Fibroblast of skin of left quadriceps (primary cell): Measurements from ENCODE around the gene LIX1.
A peak's percentile ranks its signal among the peaks of the same experiment; 100 is the strongest.

Experiments used
- DNase-seq, 2 experiments: peaks; one replicate each; pipeline ENCODE4 v3.0.0-alpha.2; 2013; ENCODE audit warnings: low read depth in 2 of 2

LIX1 gene

GRCh38 chr5:97074859-97075489 is 67.4 kb downstream of the LIX1 start:
- DNase-seq, result no peak

- no peak for DNase-seq
These were observed 69.0 kb downstream of the LIX1 start for GRCh38 chr5:97073420-97073819.

GRCh38 chr5:97072696-97073095 is 69.7 kb downstream of the LIX1 start:
- DNase-seq, result no peak

GRCh38 chr5:97071993-97072392 is 70.4 kb downstream of the LIX1 start:
- no peak for DNase-seq

- peak; percentile 42 to 45 for DNase-seq
These were observed 71.3 kb downstream of the LIX1 start for GRCh38 chr5:97071101-97071500.

GRCh38 chr5:97070234-97070633 is 72.2 kb downstream of the LIX1 start:
- DNase-seq, result no peak

GRCh38 chr5:97067296-97067850 is 75.0 kb downstream of the LIX1 start:
- DNase-seq, result no peak

GRCh38 chr5:97065475-97065874 is 76.9 kb downstream of the LIX1 start:
- DNase-seq, result no peak

- DNase-seq, result no peak
These were observed 79.2 kb downstream of the LIX1 start for GRCh38 chr5:97063251-97063650.

- DNase-seq, result no peak
These were observed 80.4 kb downstream of the LIX1 start for GRCh38 chr5:97062046-97062445.

GRCh38 chr5:97056263-97056662 is 86.1 kb downstream of the LIX1 start:
- no peak for DNase-seq

GRCh38 chr5:97049175-97049574 is 93.2 kb downstream of the LIX1 start:
- no peak for DNase-seq

GRCh38 chr5:97047076-97047475 is 95.3 kb downstream of the LIX1 start:
- DNase-seq, result no peak

- peak; percentile 9 to 11 for DNase-seq
These were observed 96.0 kb downstream of the LIX1 start for GRCh38 chr5:97046270-97046982.

- no peak for DNase-seq
These were observed 98.4 kb downstream of the LIX1 start for GRCh38 chr5:97044052-97044451.

- no peak for DNase-seq
These were observed 98.9 kb downstream of the LIX1 start for GRCh38 chr5:97043511-97043910.

GRCh38 chr5:97042996-97043395 is 99.4 kb downstream of the LIX1 start:
- DNase-seq, result no peak
